HG02588 (cell line): ENCODE measurements around the gene OR2V2.
"Not testable (repeated sequence)": the region's sequence is repeated elsewhere in the genome, so short reads cannot be mapped to it uniquely, and the experiment has no call there.

ENCODE experiments used
- ATAC-seq: cut with Tn5 transposase; IDR thresholded peaks from one replicate; pipeline ENCODE4 v1.9.1; 2021; ENCODE audit warnings: mild to moderate bottlenecking, moderate library complexity; ENCODE audit not compliant: unreplicated experiment

The OR2V2 gene, protein sequence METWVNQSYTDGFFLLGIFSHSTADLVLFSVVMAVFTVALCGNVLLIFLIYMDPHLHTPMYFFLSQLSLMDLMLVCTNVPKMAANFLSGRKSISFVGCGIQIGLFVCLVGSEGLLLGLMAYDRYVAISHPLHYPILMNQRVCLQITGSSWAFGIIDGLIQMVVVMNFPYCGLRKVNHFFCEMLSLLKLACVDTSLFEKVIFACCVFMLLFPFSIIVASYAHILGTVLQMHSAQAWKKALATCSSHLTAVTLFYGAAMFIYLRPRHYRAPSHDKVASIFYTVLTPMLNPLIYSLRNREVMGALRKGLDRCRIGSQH

DNA sequence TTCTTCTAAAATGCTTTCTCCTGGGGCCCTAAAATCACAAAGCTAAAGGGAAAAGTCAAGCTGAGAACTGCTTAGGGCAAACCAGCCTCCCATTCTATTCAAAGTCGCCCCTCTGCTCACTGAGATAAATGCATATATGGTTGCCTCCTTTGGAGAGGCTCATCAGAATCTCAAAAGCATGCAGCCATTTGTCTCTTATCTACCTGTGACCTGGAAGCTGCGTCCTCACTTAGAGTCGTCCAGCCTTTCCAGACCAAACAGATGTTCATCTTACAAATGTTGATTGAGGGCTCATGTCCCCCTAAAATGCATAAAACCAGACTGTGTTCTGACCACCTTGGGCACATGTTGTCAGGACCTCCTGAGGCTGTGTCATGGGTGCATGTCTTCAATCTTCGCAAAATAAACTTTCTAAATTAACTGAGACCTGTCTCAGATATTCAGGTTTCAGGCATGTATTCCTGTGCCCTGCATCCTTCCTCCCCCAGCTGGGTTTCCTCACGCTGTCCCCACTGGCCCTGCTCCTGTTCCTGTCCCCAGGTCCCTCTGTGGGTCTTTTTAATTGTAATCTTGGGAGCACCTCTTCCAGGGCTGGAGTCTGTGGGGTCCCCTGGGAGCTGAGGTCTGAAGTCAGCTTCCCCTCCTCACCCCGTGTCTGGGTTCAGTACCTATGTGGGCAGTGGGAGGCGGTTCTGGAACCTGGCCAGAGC is at the start of gene OR2V2:
TSS of gene OR2V2 (plus strand) at position 660 of the 710 bp plus-strand sequence. CDS start 7,357 bp downstream, outside the sequence.
- ATAC-seq, result not testable (repeated sequence)

DNA sequence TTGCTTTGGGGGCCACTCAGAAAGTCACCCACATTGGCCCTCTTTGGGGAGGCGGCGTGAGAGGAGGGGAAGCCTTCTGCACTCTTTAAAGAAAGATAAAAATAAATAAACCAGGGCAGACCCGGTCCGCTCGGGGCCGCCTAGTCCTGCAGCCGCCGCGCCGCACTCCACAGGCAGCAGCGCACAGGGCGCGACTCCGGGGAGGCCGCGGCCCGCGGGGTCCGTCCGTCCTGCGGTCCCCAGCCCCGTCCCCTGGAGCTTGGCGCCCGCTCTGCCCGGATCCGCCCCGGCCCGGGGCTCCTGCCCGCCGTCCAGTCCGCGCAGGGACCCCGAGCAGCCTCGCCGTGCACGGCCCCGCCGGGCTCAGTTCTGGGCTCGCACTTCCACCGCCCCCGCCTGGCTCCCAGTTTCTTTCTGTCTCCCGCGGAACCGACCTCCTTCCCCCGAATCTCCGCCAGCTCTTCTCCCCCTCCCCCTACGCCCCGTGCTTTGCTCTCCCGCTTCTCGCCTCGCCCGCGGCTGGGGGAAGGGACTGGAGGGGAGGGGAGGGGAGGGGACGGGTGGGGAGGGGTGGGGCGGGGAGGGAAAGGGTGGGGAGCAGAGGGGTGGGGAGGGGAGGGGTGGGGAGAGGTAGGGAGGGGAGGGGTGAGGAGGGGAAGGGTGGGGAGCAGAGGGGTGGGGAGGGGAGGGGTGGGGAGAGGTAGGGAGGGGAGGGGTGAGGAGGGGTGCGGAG is 49.5 kb upstream of the OR2V2 start:
- not testable (repeated sequence) for ATAC-seq

DNA sequence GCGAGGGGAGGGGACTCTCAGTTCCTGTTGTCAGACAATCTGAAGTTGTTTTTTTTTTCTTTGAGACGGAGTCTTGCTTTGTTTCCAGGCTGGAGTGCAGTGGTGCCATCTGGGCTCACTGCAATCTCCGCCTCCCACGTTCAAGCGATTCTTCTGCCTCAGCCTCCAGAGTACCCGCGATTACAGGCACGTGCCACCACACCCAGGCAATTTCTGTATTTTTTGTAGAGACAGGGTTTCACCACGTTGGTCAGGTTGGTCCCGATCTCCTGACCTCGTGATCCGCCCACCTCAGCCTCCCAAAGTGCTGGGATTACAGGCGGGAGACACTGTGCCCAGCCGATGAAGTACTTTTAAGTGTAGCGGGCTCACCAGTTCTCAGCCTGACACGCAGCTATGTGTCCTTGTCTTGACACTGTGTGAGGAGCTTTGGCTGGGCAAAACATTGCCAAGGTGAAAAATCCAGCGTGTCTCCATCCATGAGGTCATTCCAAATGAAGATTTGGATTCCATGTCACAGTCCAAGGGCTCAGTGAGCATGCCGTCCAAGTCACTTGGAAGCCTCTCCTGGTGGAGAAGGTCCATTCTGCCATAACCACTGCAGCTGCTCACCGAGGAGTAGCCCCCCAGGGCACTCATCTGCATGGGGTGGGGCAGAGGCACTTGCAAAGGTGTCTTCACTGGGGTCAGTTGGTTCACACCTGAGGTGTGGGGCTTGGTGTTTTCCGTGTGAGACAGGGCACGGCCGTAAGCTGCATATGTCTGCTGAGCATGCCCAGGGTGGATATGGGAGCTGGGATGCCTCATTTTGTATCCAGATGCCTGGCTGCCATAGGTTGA is 48.4 kb upstream of the OR2V2 start:
- ATAC-seq, result no peak

- ATAC-seq, result no peak
Measured at GRCh38 chr5:181099602-181100086, 47.7 kb upstream of the OR2V2 start.

- no peak for ATAC-seq
Measured at GRCh38 chr5:181100121-181100875, 47.1 kb upstream of the OR2V2 start.

DNA sequence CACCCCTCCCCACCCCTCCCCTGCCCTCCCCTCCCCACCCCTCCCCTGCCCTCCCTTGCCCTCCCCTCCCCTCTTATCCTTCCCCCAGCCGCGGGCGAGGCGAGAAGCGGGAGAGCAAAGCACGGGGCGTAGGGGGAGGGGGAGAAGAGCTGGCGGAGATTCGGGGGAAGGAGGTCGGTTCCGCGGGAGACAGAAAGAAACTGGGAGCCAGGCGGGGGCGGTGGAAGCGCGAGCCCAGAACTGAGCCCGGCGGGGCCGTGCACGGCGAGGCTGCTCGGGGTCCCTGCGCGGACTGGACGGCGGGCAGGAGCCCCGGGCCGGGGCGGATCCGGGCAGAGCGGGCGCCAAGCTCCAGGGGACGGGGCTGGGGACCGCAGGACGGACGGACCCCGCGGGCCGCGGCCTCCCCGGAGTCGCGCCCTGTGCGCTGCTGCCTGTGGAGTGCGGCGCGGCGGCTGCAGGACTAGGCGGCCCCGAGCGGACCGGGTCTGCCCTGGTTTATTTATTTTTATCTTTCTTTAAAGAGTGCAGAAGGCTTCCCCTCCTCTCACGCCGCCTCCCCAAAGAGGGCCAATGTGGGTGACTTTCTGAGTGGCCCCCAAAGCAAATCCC is 46.2 kb upstream of the OR2V2 start:
- not testable (repeated sequence) for ATAC-seq

DNA sequence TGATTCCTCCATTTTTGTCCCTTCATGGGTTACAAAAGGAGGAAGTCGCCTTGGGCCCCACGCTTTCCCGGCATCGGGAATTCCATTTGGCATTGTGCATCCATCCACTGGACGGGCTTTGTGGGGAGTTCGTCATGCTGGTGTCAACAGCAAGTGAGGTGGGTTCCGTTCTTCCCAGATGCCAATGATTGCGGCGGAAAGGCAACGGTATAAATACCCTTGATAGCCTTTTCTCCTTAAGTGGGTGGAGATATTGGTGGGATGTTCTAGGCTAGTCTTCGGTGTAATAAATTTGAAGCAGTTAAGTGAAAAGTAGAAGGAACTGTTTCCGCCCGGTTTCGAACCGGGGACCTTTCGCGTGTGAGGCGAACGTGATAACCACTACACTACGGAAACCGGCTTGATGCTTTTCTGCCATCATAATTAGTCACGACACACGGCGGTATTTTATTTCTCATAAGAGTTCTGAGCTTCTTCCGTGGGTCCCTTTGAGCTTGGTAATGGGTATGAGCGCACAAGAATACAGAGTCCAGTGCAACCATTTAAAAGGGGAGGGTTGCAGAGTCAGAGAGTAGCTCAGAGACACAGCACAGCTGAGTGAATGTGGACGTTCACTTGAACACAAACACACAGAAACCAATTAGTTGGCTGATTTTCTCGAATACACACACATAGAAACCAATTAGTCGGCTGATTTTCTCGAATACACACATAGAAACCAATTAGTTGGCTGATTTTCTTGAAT is 45.3 kb upstream of the OR2V2 start:
- ATAC-seq, result not testable (repeated sequence)

GRCh38 chr5:181104259-181104568 is 43.2 kb upstream of the OR2V2 start:
- not testable (repeated sequence) for ATAC-seq

DNA sequence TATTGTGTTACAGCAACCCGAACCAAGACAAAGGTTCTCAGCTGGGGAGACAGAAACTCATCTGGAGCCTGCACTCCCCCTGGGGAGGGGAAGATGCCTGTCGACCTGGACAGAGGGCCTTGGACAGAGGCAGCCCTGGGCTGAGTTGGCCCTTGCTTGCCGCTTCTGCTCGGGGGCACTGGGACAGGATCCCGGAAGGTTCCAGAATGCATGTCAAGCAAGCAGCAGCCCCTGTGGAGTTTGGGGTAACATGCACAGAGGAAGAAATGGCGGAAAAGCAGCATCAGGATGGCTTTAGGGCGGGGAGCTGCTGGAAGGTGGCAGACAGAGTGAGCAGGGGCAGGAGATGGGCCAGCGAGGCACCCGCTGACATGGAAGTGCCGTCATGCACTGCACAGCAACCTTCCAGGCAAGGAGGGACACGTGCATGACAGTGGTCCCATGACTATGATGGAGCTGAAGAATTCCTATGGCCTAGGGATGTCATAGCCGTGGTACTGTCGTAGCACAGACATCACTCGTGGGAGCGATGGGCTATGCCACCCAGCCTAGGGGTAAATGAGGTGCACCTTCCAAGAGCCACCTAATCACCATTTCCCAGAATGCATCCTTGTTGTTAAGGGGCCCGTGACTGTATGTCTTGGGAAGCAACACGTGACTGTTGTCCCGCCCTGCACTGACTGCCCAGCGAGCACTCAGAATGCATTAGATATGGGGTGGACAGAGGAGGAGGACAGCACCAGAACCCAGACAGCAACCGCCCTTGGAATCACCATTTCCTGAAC is 42.6 kb upstream of the OR2V2 start:
- ATAC-seq, result not testable (repeated sequence)

- no peak for ATAC-seq
Measured at GRCh38 chr5:181105391-181106025, 41.9 kb upstream of the OR2V2 start.

- ATAC-seq, result no peak
Measured at GRCh38 chr5:181107699-181108098, 39.7 kb upstream of the OR2V2 start.

DNA sequence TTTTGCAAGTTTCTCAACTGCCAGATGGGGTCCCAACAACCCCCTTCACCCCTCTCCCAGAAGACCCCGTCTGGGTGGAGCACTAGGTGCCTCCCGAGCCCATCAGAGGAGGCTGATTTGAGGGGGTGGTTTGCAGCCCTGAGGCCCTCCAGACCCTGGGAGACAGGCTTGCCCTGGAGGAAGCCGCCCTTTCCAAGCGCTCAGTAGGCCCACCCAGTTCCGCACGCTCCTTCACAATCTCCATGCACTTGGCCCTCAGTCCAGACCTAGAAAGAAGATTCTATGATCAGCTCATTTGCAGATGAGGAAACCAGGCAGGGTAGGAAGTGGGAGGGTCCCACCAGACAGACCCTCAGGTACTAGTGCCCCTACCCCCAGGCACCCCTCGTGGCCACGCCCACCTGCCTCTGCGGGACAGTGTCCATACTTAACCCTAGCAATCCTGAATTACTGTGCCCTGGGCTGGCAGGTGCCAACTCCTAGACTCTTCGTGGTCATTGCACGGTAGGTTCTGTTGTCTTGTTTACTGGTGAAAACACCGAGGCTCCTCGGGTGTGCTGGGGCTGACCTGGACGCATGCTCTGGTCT is 38.7 kb upstream of the OR2V2 start:
- no peak for ATAC-seq

DNA sequence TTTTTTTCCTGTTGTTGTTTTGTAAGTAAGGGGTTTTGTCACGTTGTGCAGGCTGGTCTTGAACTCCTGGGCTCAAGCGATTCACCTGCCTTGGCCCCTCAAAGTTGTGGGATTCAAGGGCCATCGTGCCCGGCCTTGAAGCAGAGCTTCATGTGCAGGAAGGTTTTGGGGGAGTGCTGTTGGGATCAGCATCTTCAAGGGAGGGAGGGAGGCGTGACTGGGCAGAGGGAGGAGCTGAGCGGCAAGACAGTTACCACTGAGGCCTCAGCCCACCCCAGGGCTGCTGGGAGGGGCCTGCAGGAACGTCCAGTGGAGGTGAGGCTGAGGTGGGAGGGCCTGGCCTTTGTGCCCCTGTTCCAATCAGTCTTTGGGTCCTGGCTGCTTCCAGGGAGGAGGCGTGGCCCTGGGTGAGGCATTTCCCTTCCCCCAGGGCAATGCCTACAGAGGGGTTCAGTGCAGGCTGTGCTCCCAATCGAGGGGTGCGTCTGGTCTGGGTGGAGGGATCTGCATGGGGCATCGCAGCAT is 37.8 kb upstream of the OR2V2 start:
- no peak for ATAC-seq

DNA sequence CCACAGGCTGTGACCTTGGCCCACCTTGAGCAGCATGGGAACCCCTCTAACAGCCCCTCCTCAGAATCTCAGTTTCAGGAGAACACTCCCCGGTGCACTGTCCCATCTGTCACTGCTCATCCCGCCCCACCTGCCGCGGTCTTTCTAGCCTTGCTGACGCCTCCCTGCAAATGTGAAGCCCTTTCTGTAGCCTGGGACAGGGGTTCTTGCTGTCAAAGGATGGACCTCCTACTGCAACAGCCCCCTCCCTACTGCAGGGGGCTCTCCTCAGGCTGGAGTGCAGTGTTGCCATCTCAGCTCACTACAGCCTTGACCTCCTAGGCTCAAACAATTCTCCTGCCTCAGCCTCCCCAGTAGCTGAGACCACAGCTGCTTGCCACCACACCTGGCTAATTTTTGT is 36.4 kb upstream of the OR2V2 start:
- ATAC-seq, result no peak

DNA sequence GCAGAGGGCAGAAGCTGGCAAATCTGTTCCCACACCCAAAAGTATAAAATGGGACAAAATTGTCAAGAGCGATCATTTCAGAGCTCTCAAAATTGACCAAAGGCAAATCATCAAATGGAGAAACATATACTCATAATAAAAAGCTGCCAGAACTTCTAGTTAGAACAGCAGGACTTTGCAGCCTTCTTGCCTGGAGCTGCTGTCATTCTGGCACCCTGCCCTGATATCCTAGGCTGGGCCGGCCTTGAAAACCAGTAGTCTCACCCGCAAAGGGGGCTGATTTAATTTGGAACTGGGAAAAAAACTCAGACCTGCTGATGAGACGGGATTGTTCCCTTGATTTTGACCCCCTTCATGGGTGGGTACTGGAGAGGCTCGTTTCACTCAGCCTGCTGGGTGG is 34.9 kb upstream of the OR2V2 start:
- no peak for ATAC-seq

- not testable (repeated sequence) for ATAC-seq
Measured at GRCh38 chr5:181113572-181113971, 33.8 kb upstream of the OR2V2 start.

DNA sequence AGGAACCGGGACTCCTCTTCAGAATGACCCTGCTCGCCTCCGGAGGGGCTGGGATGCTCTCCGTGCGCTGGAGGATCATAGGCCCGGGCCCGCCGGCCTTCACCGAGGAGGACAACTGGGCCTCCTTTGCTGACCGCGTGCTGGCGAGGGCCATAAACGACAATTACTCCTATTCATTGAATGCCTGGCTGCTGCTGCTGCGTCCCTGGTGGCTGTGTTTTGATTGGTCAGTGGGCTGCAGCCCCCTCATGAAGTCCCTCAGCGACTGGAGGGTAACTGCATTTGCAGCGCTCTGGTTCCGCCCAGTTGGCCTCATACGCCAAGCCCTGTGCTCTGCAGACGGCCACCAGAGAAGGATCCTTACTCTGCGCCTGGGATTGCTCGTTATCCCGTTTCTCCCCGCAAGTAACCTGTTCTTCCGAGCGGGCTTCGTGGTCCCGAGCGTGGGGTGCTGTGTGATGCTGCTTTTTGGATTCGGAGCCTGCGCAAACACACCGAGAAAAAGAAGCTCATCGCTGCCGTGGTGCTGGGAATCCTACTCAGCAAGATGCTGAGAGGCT is 33.0 kb upstream of the OR2V2 start:
- no peak for ATAC-seq
